H1 (cell line): ENCODE measurements around the gene DOCK9. TPM values are rescaled to one million over a fixed set of nuclear protein-coding genes. Genes with fewer than 3 reads are reported as not detected.

Experiments
- CTCF ChIA-PET: fragments of 300-600 bp; sonication (Branson Sonifier 250); formaldehyde crosslinking; loops from one replicate; lab custom pipeline; 2021; ENCODE audit not compliant: partially characterized antibody; lab: Charles Lee
- POLR2A ChIA-PET: fragments of 300-600 bp; sonication (Branson Sonifier 250); formaldehyde crosslinking; loops from one replicate; lab custom pipeline; 2021; ENCODE audit warnings: inconsistent platforms; ENCODE audit not compliant: partially characterized antibody; lab: Charles Lee
- DNase-seq, 2 experiments: peaks; one replicate each; pipeline versions ENCODE4 v3.0.0 to v3.0.0-alpha.2; 2010 to 2022; ENCODE audit warnings: low spot score in 2 of 2, low read depth in 1 of 2, mixed read lengths in 1 of 2
- FAIRE-seq: peaks from 2 replicates; lab custom pipeline; 2011; peaks lifted over from hg19 to GRCh38; lab: Jason Lieb, UNC
- H2AFZ ChIP-seq: 2 replicates; pipeline ENCODE4 v1.8.1; 2012; ENCODE audit warnings: low read length, inconsistent platforms
- H2AK5ac ChIP-seq: 2 replicates; pipeline ENCODE4 v1.6.1; 2013; ENCODE audit warnings: low read depth, low read length
- H2BK120ac ChIP-seq: replicated peaks from 2 replicates; pipeline ENCODE3; 2013; ENCODE audit warnings: low read depth, low read length, inconsistent platforms
- H2BK12ac ChIP-seq: 2 replicates; pipeline ENCODE4 v1.6.1; 2013; ENCODE audit warnings: low read depth, low read length
- H2BK15ac ChIP-seq: 2 replicates; pipeline ENCODE4 v1.6.1; 2013; ENCODE audit warnings: low read length
- H2BK20ac ChIP-seq: 2 replicates; pipeline ENCODE4 v1.6.1; 2013; ENCODE audit warnings: low read length
- H2BK5ac ChIP-seq: 2 replicates; pipeline ENCODE4 v1.6.1; 2013; ENCODE audit warnings: low read depth, low read length
- H3K14ac ChIP-seq: 2 replicates; pipeline ENCODE4 v1.6.1; 2013; ENCODE audit warnings: inconsistent platforms; ENCODE audit not compliant: insufficient read length
- H3K18ac ChIP-seq: 2 replicates; pipeline ENCODE4 v1.6.1; 2013; ENCODE audit warnings: low read length; ENCODE audit errors: extremely low read depth
- H3K23ac ChIP-seq: 2 replicates; pipeline ENCODE4 v1.6.1; 2013; ENCODE audit warnings: inconsistent platforms; ENCODE audit not compliant: insufficient read length
- H3K23me2 ChIP-seq: 2 replicates; pipeline ENCODE4 v1.6.1; 2013; ENCODE audit warnings: low read depth, low read length
- H3K27ac ChIP-seq: 2 replicates; pipeline ENCODE4 v1.6.1; 2011; ENCODE audit warnings: low read depth, low read length, inconsistent platforms
- H3K27me3 ChIP-seq, 4 experiments: replicated peaks in 1 of 4; 1 replicate in 1 of 4; 2 replicates in 3 of 4; pipeline versions ENCODE4 v1.6.1 to v1.8.1; 2011 to 2013; ENCODE audit warnings: low read length in 3 of 4, mild to moderate bottlenecking in 3 of 4, inconsistent platforms in 2 of 4, mixed read lengths in 2 of 4, moderate library complexity in 1 of 4; ENCODE audit not compliant: control insufficient read depth in 3 of 4, insufficient read depth in 3 of 4; ENCODE audit errors: extremely low read depth in 1 of 4
- H3K36me3 ChIP-seq, 4 experiments: 2 replicates each; pipeline versions ENCODE4 v1.6.1 to v1.8.1; 2011 to 2013; ENCODE audit warnings: mild to moderate bottlenecking in 4 of 4, low read length in 3 of 4, moderate library complexity in 2 of 4, control low read depth in 1 of 4, inconsistent platforms in 1 of 4; ENCODE audit not compliant: insufficient read depth in 4 of 4, control insufficient read depth in 2 of 4
- H3K4ac ChIP-seq: replicated peaks from 2 replicates; pipeline ENCODE3; 2013; ENCODE audit warnings: low read length, low read depth, mixed read lengths, inconsistent platforms; ENCODE audit not compliant: insufficient read length
- H3K4me1 ChIP-seq, 4 experiments: replicated peaks in 1 of 4; 1 replicate in 1 of 4; 2 replicates in 3 of 4; pipeline versions ENCODE4 v1.6.1 to v1.8.1; 2011 to 2013; ENCODE audit warnings: low read length in 3 of 4, inconsistent platforms in 2 of 4, mixed read lengths in 1 of 4; ENCODE audit not compliant: insufficient read depth in 4 of 4, control insufficient read depth in 3 of 4
- H3K4me2 ChIP-seq, 2 experiments: 2 replicates each; pipeline versions ENCODE4 v1.6.1 to v1.8.1; 2011 to 2013; ENCODE audit warnings: low read depth in 2 of 2, low read length in 2 of 2, control low read depth in 1 of 2, inconsistent platforms in 1 of 2, mild to moderate bottlenecking in 1 of 2; ENCODE audit not compliant: insufficient read depth in 1 of 2
- H3K4me3 ChIP-seq, 4 experiments: fragments of 200-600, 300-600 bp in 1 of 4; sonication (generic), shearing (Covaris generic), sonication (Bioruptor Twin) in 1 of 4; 2 replicates each; pipeline versions ENCODE4 v1.5.1 to v1.8.1; 2011 to 2016; ENCODE audit warnings: low read length in 4 of 4, low read depth in 3 of 4, control low read depth in 2 of 4, inconsistent platforms in 2 of 4, mild to moderate bottlenecking in 2 of 4, mixed read lengths in 1 of 4, moderate library complexity in 1 of 4; ENCODE audit not compliant: insufficient read depth in 2 of 4; ENCODE audit errors: extremely low read depth in 1 of 4
- H3K56ac ChIP-seq: replicated peaks from 2 replicates; pipeline ENCODE3; 2013; ENCODE audit warnings: low read depth, mild to moderate bottlenecking, mixed read lengths, low read length, inconsistent platforms; ENCODE audit not compliant: insufficient read length
- H3K79me1 ChIP-seq: 2 replicates; pipeline ENCODE4 v1.6.1; 2013; ENCODE audit warnings: low read depth, low read length, control low read depth
- H3K79me2 ChIP-seq, 2 experiments: 2 replicates each; pipeline versions ENCODE4 v1.6.1 to v1.8.1; 2012 to 2013; ENCODE audit warnings: low read length in 2 of 2, mild to moderate bottlenecking in 2 of 2, inconsistent platforms in 1 of 2; ENCODE audit not compliant: insufficient read depth in 2 of 2, control insufficient read depth in 1 of 2
- H3K9ac ChIP-seq, 4 experiments: replicated peaks in 1 of 4; 1 replicate in 1 of 4; 2 replicates in 3 of 4; pipeline versions ENCODE4 v1.6.1 to v1.8.1; 2011 to 2013; ENCODE audit warnings: low read depth in 3 of 4, low read length in 3 of 4, control low read depth in 2 of 4, mild to moderate bottlenecking in 2 of 4, moderate library complexity in 2 of 4, inconsistent platforms in 1 of 4; ENCODE audit errors: extremely low read depth in 1 of 4
- H3K9me3 ChIP-seq, 2 experiments: 2 replicates each; pipeline versions ENCODE4 v1.6.1 to v1.8.1; 2012 to 2013; ENCODE audit warnings: mild to moderate bottlenecking in 2 of 2, moderate library complexity in 2 of 2, control low read depth in 1 of 2, inconsistent platforms in 1 of 2, low read depth in 1 of 2, low read length in 1 of 2, mixed read lengths in 1 of 2; ENCODE audit not compliant: insufficient read depth in 2 of 2
- H4K20me1 ChIP-seq, 2 experiments: replicated peaks in 1 of 2; 2 replicates each; pipeline versions ENCODE3 to v1.8.1; 2011 to 2013; ENCODE audit warnings: inconsistent platforms in 2 of 2, low read length in 2 of 2, mild to moderate bottlenecking in 1 of 2; ENCODE audit not compliant: insufficient read depth in 2 of 2, control insufficient read depth in 1 of 2
- H4K5ac ChIP-seq: 2 replicates; pipeline ENCODE4 v1.6.1; 2013; ENCODE audit warnings: low read length, low read depth, mixed read lengths, inconsistent platforms; ENCODE audit not compliant: insufficient read length
- H4K8ac ChIP-seq: 2 replicates; pipeline ENCODE4 v1.8.0; 2013; ENCODE audit warnings: mild to moderate bottlenecking, moderate library complexity, low read length, inconsistent platforms; ENCODE audit not compliant: insufficient read depth; ENCODE audit errors: extremely low read depth
- H4K91ac ChIP-seq: replicated peaks from 2 replicates; pipeline ENCODE3; 2013; ENCODE audit warnings: low read length, mixed read lengths, inconsistent platforms; ENCODE audit not compliant: insufficient read length
- CBX8 ChIP-seq: fragments of 300-800, 300-1000 bp; sonication (generic); IDR thresholded peaks from 2 replicates; pipeline ENCODE4 v1.7.1; 2016; ENCODE audit warnings: low read depth, low read length, borderline replicate concordance
- CEBPB ChIP-seq: IDR thresholded peaks from 2 replicates; pipeline ENCODE4 v1.6.1; 2012; ENCODE audit warnings: low read depth, low read length
- GTF2F1 ChIP-seq: IDR thresholded peaks from 2 replicates; pipeline ENCODE4 v1.6.1; 2012; ENCODE audit warnings: low read depth, low read length, improper control_type of control experiment, borderline replicate concordance
- HDAC6 ChIP-seq: IDR thresholded peaks from one replicate; pipeline ENCODE4 v1.7.1; 2012; ENCODE audit warnings: low read depth, mild to moderate bottlenecking, inconsistent platforms, low read length, moderate library complexity
- PHF8 ChIP-seq: fragments of 200-600 bp; sonication (generic); conservative IDR thresholded peaks from 2 replicates; pipeline ENCODE4 v1.7.1; 2012; ENCODE audit warnings: low read depth, mild to moderate bottlenecking, inconsistent platforms, low read length, moderate library complexity
- RBBP5 ChIP-seq: IDR thresholded peaks from 2 replicates; pipeline ENCODE4 v1.7.1; 2012; ENCODE audit warnings: low read depth, mild to moderate bottlenecking, inconsistent platforms, low read length, moderate library complexity, borderline replicate concordance
- RXRA ChIP-seq: IDR thresholded peaks from 2 replicates; pipeline ENCODE4 v1.6.1; 2011; ENCODE audit warnings: low read depth, mild to moderate bottlenecking, low read length, moderate library complexity; ENCODE audit not compliant: insufficient read depth
- WGBS, 2 experiments: shearing (Covaris generic) in 1 of 2; methylation state at CpG; one replicate each; pipeline versions ENCODE4 v1.1.6 to v1.1.7; 2013 to 2015; ENCODE audit warnings: low lambda C conversion rate in 2 of 2, mixed read lengths in 2 of 2, inconsistent platforms in 1 of 2, low coverage in 1 of 2, missing lambda C conversion rate in 1 of 2; ENCODE audit not compliant: insufficient replicate concordance in 2 of 2, insufficient coverage in 1 of 2, insufficient read length in 1 of 2; ENCODE audit errors: extremely low coverage in 1 of 2, missing lambda C conversion rate in 1 of 2; 5-methylcytosine and 5-hydroxymethylcytosine counted together
- polyA plus RNA-seq, 7 experiments: library from polyadenylated mRNA; depleted of rRNA in 3 of 7; stranded (reverse) in 5 of 7; unstranded in 2 of 7; fragments of >200 nt in 5 of 7; fragments of 200-250 nt in 2 of 7; gene quantifications; 1 replicate in 5 of 7; 2 replicates in 1 of 7; 4 replicates in 1 of 7; pipeline versions ENCODE4 v1.2.1 to v1.2.3, GENCODE V29; 2011 to 2013; ENCODE audit warnings: missing spikeins in 2 of 7, mixed read lengths in 2 of 7
- total RNA-seq: library from RNA; stranded (reverse); fragmentation: NEBNext Ultra II Directional; extraction: Animal tissue kit (Norgen Biotek cat#: 25700); gene quantifications from 2 replicates; pipeline ENCODE4 v1.2.1, GENCODE V29; 2021
- TF ChIP-seq, protein P1 (sequence below): IDR thresholded peaks from 2 replicates; pipeline ENCODE4 v1.6.1; 2012; ENCODE audit warnings: inconsistent platforms
- TF ChIP-seq, protein P2 (sequence below): IDR thresholded peaks from 2 replicates; pipeline ENCODE4 v1.6.1; 2011; ENCODE audit warnings: low read depth, mild to moderate bottlenecking, low read length; ENCODE audit not compliant: insufficient read depth

DOCK9 gene
- total and polyA plus RNA-seq, 2 of the 8 experiments (the other 6 are each of a cell fraction or from before 2014, with no cell fraction given): 21.6 to 31.5 TPM

DNA sequence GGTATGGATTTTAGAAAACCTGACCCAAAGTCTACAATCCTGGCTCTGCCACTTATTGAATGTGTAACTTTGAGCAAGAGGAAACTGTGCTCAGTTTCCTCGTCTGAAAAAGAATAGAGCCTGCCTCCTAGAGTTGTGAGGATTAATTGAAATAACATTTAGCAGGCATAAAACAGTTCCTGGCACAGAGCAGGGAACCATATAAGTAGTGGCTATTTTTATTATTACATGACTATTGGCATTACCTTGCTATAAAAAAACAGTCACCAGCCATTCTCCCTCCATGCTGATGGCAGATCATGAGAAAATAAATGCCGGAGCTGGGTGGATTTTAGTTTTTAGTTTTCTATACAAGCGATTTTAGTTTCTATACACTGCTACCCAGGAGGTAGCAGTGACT, 5.8 kb downstream of the DOCK9 start:
- H3K27ac ChIP-seq: no peak overlapping the region
- no peak overlapping the region for H2AFZ ChIP-seq
- no peaks in the 10 kb centered on the region for H3K36me3 ChIP-seq
- H3K23ac ChIP-seq: no peak overlapping the region
- no peak overlapping the region for H3K56ac ChIP-seq
- H3K4me3 ChIP-seq: no peak overlapping the region
- no peak overlapping the region for H2BK15ac ChIP-seq
- CTCF ChIA-PET: interaction anchor here (0.8 to 1.2 kb wide), 3 partner anchors 18 to 132 kb away, joined by 3 to 4 read pairs (median 3); no protein-coding TSS in a partner anchor
- POLR2A ChIA-PET: interaction anchor here (1.5 kb wide), 2 partner anchors 11 to 22 kb away, joined by 3 to 4 read pairs; no protein-coding TSS in a partner anchor
- no peak overlapping the region for H2BK120ac ChIP-seq
- no peak overlapping the region for H3K18ac ChIP-seq
- H4K5ac ChIP-seq: no peak overlapping the region
- no peaks in the 10 kb centered on the region for H4K20me1 ChIP-seq
- H2BK5ac ChIP-seq: no peak overlapping the region
- H3K9ac ChIP-seq: no peak overlapping the region
- H2BK12ac ChIP-seq: no peak overlapping the region
- no peaks in the 10 kb centered on the region; the same call in 1 of the 2 replicates for H3K23me2 ChIP-seq
- H2BK20ac ChIP-seq: no peak overlapping the region
- H2AK5ac ChIP-seq: no peak overlapping the region
- H3K4me1 ChIP-seq: peaks cover 2 to 12% (median 5%) of the 10 kb centered on the region in 4 experiments; a peak in 5 of 7 replicates
- no peaks in the 10 kb centered on the region for H3K79me1 ChIP-seq
- H3K79me2 ChIP-seq: no peaks in the 10 kb centered on the region
- FAIRE-seq (no peak), DNase-seq (no peak)
- H4K8ac ChIP-seq: no peak overlapping the region
- 66% methylated on average over 3 of the region's 3 CpGs; no CpG with 5 or more reads in 1 of the 2 experiments for WGBS, 2 experiments
- no peak overlapping the region for H3K14ac ChIP-seq
- H3K27me3 ChIP-seq: no peaks in the 10 kb centered on the region
- H4K91ac ChIP-seq: no peak overlapping the region
- no peak overlapping the region for H3K4ac ChIP-seq
- H3K9me3 ChIP-seq: no peaks in the 10 kb centered on the region
- H3K4me2 ChIP-seq: no peak overlapping the region
- TF ChIP-seq CEBPB (no peak), HDAC6 (no peak), PHF8 (no peak), RBBP5 (no peak), CBX8 (no peak), GTF2F1 (no peak), RXRA (no peak)
- TF ChIP-seq, protein P1, sequence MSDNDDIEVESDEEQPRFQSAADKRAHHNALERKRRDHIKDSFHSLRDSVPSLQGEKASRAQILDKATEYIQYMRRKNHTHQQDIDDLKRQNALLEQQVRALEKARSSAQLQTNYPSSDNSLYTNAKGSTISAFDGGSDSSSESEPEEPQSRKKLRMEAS: no peak
- TF ChIP-seq, protein P2, sequence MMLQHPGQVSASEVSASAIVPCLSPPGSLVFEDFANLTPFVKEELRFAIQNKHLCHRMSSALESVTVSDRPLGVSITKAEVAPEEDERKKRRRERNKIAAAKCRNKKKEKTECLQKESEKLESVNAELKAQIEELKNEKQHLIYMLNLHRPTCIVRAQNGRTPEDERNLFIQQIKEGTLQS: no peak
